HG03457 (cell line): ENCODE results near the gene ADAMTS8.

Experiments
- ATAC-seq: cut with Tn5 transposase; IDR thresholded peaks from one replicate; pipeline ENCODE4 v1.9.1; 2021; ENCODE audit warnings: moderate number of reproducible peaks; ENCODE audit not compliant: unreplicated experiment

Gene ADAMTS8

DNA sequence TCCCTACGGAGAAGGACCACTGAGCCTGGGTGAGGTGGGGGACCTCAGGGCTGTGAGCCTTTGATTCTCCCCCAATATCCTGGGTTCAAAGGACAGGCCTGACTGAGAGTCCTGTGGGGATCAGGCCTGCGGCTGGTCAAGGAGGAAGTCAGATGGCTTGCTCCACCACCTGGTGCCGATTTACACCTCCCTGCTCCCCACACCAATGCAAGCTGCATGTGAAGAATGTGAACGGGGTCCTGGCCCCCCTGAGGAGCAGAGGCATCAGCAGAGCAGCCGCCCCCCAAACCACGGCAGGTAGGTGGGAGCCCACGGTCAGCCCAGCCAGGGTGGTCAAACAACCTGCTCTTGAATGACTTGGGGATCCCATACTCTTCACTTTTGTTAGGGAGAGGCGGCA is 6.7 kb downstream of the ADAMTS8 start:
- no peak for ATAC-seq

DNA sequence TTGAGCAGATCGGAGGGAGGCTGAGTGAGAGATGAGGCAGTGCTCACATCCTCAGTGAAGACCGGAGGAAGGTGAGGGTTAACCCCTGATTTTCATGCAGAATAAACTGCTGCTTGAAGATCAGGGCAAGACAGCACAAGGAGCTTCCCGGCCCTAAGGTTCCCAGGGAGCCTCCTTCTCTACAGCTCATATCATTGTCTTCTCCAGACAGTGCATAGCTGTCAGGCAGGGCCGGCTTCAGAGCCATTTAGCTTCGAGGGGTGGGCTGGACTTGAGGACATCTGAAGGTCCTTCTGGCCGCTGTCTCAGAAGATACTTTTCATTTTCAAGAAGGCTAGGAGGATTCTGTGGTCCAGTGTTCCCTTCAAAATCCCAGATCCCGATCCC is 7.2 kb downstream of the ADAMTS8 start:
- no peak for ATAC-seq

GRCh38 chr11:130420478-130421198 is 7.8 kb downstream of the ADAMTS8 start:
- no peak for ATAC-seq

GRCh38 chr11:130418756-130419155 is 9.7 kb downstream of the ADAMTS8 start:
- ATAC-seq, result no peak

DNA sequence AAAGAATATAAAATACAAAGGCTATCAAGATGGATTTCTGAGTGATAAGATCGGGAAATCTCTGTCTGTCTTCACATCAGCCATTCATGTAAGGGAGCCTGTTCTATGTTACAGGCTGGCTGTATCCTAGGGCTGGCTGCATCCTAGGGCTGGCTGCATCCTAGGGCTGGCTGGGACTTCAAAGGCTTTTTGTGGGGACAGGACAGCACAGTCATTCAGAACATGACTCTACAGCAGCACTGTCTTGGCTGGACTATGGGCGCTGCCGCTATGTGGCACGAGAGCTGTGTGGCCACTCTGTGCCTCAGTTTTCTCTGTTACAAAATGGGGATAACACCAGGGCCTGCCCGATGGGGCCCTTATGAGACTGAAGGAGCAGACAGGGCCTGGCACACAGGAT is 10.2 kb downstream of the ADAMTS8 start:
- ATAC-seq, result no peak

GRCh38 chr11:130416906-130417305 is 11.5 kb downstream of the ADAMTS8 start:
- no peak for ATAC-seq

- ATAC-seq, result no peak
These were observed 11.9 kb downstream of the ADAMTS8 start for GRCh38 chr11:130416530-130416882.

DNA sequence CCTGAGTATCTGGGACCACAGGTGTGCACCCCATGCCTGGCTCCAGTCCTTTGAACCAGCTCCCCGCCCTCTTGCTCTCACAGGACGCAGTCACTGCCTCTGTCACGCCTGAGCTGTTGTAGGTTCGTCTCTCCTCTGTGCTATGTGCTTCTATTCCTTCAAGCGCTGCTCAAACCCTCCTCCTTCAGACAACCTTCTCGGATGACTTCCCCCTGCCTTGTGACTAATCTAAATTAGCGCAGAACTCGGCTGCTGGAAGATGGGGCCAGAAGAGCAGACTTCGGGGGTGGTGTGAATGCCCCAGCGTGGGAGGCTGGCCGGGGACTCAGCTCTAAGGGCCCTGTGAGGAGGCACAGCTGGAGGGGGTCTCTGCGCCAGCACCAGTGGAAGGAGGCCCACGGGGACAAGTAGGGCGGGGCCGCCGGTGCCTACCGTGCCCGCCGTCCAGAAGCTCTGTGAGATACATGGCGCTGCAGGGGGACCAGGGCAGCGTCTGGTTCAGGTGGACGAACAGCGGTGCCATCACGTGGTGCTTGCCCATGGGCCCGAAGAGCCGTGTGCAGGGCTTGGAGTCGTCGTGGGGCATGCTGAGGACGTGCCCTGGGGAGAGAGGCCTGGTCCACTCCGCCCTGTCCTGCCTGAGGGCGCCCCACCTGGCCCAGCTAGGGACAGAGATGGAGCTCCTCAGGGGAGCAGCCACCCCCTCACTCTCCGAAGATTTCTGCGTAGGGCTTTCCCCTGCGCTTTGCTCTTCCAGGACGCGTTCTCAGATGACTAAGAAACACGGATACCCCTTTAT is 12.5 kb downstream of the ADAMTS8 start:
- no peak for ATAC-seq

DNA sequence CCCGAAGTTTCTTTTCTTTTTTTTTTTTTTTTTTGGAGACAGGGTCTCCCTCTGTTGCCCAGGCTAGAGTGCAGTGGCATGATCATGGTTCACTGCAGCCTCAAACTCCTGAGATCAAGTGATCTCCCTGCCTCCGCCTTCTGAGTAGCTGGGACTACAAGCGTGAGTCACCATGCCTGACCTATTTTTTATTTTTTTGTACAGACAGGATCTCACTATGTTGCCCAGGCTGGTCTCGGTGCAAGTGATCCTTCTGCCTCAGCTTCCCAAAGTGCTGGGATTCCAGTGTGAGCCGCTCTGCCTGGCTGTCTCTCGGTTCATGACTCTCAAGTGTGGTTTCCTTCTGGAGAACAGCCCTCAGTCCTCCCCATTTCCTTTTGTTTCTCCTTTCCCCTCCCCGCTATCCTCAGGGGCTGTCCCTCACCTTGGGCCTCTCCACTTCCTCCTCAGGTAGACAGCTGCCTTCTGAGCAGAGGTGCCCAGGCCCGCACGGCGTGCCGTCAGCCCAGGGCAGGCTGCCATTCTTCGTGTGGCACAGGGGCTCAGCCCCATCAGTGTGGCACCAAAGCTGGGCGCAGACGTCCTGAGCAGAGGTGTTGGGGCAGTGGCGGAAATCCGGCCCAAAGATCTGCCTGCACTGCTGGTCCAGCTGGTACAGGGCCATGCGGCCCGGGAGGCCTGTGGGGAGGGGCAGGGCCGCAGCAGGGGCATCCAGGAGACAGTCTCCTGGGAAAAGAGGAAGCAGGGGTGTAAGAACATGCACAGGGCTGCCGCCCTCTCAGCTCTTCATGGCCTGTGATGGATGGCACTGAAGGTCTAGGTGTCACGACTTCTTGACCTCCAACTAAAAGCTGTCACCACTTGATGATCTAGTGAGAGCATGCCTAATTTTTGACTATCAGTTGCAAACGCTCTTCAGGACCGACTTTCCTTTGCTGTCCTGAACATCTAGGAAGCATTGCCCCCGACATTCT is 14.0 kb downstream of the ADAMTS8 start:
- no peak for ATAC-seq

- no peak for ATAC-seq
These were observed 14.9 kb downstream of the ADAMTS8 start for GRCh38 chr11:130413405-130414106.

DNA sequence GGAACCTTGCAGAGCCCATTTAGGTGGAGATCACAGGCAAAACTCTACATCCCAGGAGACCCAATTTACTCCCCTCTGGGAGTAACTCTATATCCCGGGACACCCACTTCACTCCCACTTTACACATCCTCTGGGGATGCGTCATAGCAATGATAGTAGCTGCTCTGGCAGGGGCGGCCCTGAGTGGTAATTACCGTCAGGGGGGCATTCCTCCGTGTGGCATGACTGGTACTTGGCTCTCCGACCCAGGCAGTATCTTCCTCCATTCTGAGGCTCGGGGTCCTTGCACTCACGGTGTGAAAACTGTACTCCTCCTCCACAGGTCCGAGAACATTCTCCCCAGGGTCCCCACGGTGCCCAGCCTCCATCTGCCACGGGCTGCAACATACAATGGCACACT is 17.2 kb downstream of the ADAMTS8 start:
- ATAC-seq, result no peak

GRCh38 chr11:130409594-130410388 is 18.6 kb downstream of the ADAMTS8 start:
- no peak for ATAC-seq

DNA sequence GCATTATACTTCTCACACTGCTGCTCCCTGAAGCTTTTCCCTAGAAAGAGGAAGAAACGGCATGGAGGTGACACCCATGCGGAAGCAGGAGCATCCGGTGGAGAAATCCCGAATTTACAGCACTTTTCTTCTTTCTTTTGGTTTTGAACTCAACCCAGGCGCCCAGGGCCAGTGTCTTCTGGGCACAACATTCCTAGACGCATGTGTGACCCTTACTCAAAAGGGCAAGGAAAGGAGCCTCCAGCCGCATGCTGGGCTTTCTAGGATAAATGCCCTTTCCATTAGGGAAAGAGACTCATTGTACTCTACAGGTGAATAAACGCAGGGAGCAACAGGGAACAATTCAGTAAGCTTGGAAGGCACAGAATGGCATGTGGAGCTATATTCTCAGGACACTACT is 19.5 kb downstream of the ADAMTS8 start:
- ATAC-seq, result no peak

DNA sequence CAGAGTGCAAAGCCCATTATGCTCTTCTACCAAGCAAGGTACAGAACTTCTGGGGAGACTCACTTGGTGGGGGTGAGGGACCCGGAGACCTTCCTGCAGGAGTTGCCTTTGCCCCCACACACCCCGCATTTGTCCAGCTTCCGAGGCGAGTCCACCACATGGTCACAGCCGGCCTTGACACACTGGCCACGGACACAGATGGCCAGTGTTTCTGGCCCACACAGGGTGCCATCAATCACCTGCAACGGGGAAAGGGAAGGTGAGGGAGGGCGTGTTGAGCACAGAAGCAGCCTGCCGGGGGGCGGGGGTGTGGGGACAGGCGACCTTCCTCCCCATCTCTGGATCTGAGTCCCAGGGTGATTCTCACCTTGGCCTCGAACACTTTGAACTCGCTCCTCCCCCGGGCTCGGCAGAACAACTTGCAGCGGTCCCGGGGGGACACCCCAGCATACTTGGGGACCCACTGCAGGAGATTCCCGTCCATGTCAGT is 20.0 kb downstream of the ADAMTS8 start:
- ATAC-seq, result no peak

- no peak for ATAC-seq
These were observed 20.4 kb downstream of the ADAMTS8 start for GRCh38 chr11:130407978-130408377.

- ATAC-seq, result no peak
These were observed 23.0 kb downstream of the ADAMTS8 start for GRCh38 chr11:130405428-130405827.

GRCh38 chr11:130404727-130405126 is 23.7 kb downstream of the ADAMTS8 start:
- ATAC-seq, result no peak

GRCh38 chr11:130403967-130404366 is 24.4 kb downstream of the ADAMTS8 start:
- ATAC-seq, result no peak

GRCh38 chr11:130403271-130403804 is 25.1 kb downstream of the ADAMTS8 start:
- ATAC-seq, result no peak
